Tibial artery (tissue), 4 donors: ENCODE data around the gene JCAD.

Experiments used
- DNase-seq, 2 donors: peaks; one replicate each; pipeline ENCODE4 v3.0.0-alpha.2; 2019
- H3K27ac ChIP-seq, 2 donors: fragments of 200-600 bp; sonication (generic) in 1 of 2; 1 replicate in 1 of 2; 2 replicates in 1 of 2; pipeline ENCODE4 v1.5.1; 2018 to 2019; ENCODE audit warnings: mild to moderate bottlenecking in 1 of 2
- H3K27me3 ChIP-seq, 2 donors: fragments of 200-600 bp; sonication (generic) in 1 of 2; one replicate each; pipeline versions ENCODE4 v1.5.1 to v1.6.0; 2016 to 2019
- H3K36me3 ChIP-seq, 3 donors: fragments of 200-600 bp; sonication (generic) in 2 of 3; one replicate each; pipeline ENCODE4 v1.5.1; 2016 to 2019; ENCODE audit warnings: mild to moderate bottlenecking in 2 of 3
- H3K4me1 ChIP-seq, 4 donors: fragments of 200-600 bp; sonication (generic) in 2 of 4; 1 replicate in 3 of 4; 2 replicates in 1 of 4; pipeline ENCODE4 v1.5.1; 2016 to 2019
- H3K4me3 ChIP-seq, 2 donors: fragments of 200-600 bp; sonication (generic) in 1 of 2; 1 replicate in 1 of 2; 2 replicates in 1 of 2; pipeline ENCODE4 v1.5.1; 2018 to 2019; ENCODE audit warnings: mild to moderate bottlenecking in 2 of 2
- H3K9me3 ChIP-seq, 3 donors: fragments of 200-600 bp; sonication (generic) in 1 of 3; one replicate each; pipeline ENCODE4 v1.5.1; 2016 to 2019
- CTCF ChIP-seq, 2 experiments: fragments of 200-600 bp in 1 of 2; fragments of 450-650 bp in 1 of 2; IDR thresholded peaks; one replicate each; pipeline ENCODE4 v1.5.1; 2017 to 2019; ENCODE audit warnings: antibody characterized with exemption in 2 of 2, mild to moderate bottlenecking in 1 of 2, moderate library complexity in 1 of 2
- intact Hi-C: fragments of 100-400 bp; cut with DNase I; formaldehyde crosslinking; loops from one replicate; pipeline ENCODE4 v1.15.0; 2023; ENCODE audit warnings: low total_unique reads

The JCAD gene

GRCh38 chr10:30019468-30019867 lies 39.9 kb downstream of the JCAD start:
- Histone ChIP-seq H3K4me1 (peaks cover 0 to 38% (median 8%) of the 10 kb centered on the region in 4 donors), H3K36me3 (peaks cover 0 to 4% (median 0%) of the 10 kb centered on the region in 3 donors), H3K4me3 (no peak overlapping the region), H3K9me3 (no peaks in the 10 kb centered on the region), H3K27ac (no peak overlapping the region), H3K27me3 (no peaks in the 10 kb centered on the region)
- no peak for TF ChIP-seq CTCF (IDR thresholded peaks at IDR 0.05)
- no peak for DNase-seq
- intact Hi-C loops: no loop called here

GRCh38 chr10:30018496-30018895 lies 40.9 kb downstream of the JCAD start:
- peaks cover 0 to 4% (median 0%) of the 10 kb centered on the region in 3 donors for H3K36me3 ChIP-seq
- H3K9me3 ChIP-seq: no peaks in the 10 kb centered on the region
- intact Hi-C loops: no loop called here
- peak overlapping the region in 1 of 2 donors; percentile 45 for H3K27ac ChIP-seq
- DNase-seq: no peak
- no peak for TF ChIP-seq CTCF (IDR thresholded peaks at IDR 0.05)
- peaks cover 0 to 48% (median 12%) of the 10 kb centered on the region in 4 donors for H3K4me1 ChIP-seq
- no peak overlapping the region for H3K4me3 ChIP-seq
- no peaks in the 10 kb centered on the region for H3K27me3 ChIP-seq

DNA sequence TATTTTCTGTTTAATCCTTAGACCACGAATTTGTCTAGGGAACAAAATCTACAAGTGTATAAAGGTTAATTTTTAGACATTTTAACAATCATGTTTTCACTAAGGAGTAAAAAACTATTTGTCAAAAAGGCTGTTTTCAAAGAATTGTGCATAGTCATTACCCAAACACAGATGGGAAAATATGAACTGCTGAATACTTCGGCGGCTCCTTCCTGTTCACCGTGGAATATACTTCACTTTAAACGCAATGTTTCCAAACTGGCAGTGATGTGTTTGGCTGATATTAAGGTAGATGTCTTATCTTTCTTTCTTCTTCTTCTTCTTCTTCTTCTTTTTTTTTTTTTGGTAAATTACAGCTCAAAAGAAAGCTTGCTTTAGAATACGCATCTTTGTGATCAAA lies 41.4 kb downstream of the JCAD start:
- Histone ChIP-seq H3K36me3 (peaks cover 0 to 4% (median 0%) of the 10 kb centered on the region in 3 donors), H3K9me3 (no peaks in the 10 kb centered on the region), H3K27me3 (no peaks in the 10 kb centered on the region), H3K4me1 (peaks cover 0 to 51% (median 13%) of the 10 kb centered on the region in 4 donors), H3K4me3 (no peak overlapping the region), H3K27ac (peak overlapping the region; percentile 43 to 45)
- no peak for TF ChIP-seq CTCF (IDR thresholded peaks at IDR 0.05)
- intact Hi-C loops: no loop called here
- DNase-seq: no peak

DNA sequence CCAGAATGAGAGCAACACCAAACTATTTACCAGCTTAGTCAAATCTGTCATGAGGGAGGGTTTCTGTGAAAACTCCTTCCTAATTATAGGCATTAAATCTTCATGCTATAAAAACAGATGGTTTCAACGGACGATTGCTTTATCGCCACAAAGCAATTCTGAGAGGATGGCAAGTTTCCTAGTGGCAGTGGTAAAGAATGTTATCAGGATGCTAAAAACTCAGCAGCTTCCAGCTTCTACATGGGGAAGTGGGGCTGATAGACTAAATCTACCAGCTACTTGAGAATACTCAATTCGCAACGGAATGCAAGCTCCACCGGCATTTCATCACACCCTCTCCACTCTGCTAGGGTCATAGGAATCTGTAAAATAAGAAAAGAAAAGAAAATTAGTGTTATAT lies 41.8 kb downstream of the JCAD start:
- no peak for TF ChIP-seq CTCF (IDR thresholded peaks at IDR 0.05)
- intact Hi-C loops: no loop called here
- no peak overlapping the region for H3K4me3 ChIP-seq
- H3K27ac ChIP-seq: peak overlapping the region; percentile 43 to 45
- peaks cover 0 to 51% (median 13%) of the 10 kb centered on the region in 4 donors for H3K4me1 ChIP-seq
- H3K36me3 ChIP-seq: peaks cover 0 to 4% (median 0%) of the 10 kb centered on the region in 3 donors
- DNase-seq: no peak
- H3K27me3 ChIP-seq: no peaks in the 10 kb centered on the region
- H3K9me3 ChIP-seq: no peaks in the 10 kb centered on the region

DNA sequence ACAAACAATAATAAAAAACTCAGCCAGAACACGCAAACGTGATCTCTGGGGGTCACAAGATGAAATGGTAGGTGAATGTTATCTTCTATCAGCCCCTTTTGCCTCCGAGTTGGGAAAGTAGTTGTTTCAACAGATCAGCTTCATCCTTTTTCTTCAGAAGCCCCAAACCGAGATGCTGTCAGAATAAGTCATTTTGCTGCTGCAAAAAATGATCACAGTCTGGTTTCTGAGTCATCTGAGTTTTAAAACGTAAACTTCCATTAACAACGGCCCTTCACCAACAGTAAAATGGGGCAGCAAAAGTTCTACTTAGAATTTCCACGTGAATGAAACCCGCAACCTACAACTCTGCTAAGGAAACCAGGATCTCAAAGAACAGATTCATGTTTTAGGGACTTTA lies 44.9 kb downstream of the JCAD start:
- Histone ChIP-seq H3K4me3 (no peak overlapping the region), H3K27me3 (no peaks in the 10 kb centered on the region), H3K36me3 (peaks cover 0 to 4% (median 0%) of the 10 kb centered on the region in 3 donors), H3K9me3 (no peaks in the 10 kb centered on the region), H3K4me1 (peaks cover 0 to 51% (median 18%) of the 10 kb centered on the region in 4 donors), H3K27ac (no peak overlapping the region)
- TF ChIP-seq CTCF (IDR thresholded peaks at IDR 0.05): no peak
- intact Hi-C loops: no loop called here
- DNase-seq: no peak

DNA sequence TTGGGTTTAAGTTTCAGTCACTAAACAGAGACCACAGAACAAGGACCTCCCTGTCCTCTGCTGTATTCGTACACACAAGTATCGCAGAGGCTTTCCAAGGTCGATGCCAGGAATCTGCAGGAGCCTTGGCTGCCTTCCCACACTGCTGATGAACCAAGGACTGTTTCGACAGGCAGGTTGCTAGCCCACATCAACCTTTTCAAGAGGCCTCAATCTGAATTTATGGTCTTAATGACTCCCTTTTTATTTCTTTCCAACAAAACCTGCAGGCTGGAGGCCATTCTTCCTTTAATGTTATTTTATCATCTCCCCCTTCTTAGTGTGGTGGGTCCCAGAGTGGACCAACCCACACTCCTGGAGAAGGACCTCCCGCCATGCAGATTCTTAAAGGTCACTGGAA lies 45.6 kb downstream of the JCAD start:
- no peak overlapping the region for H3K27ac ChIP-seq

More for the DNA sequence above, 45.6 kb downstream of the JCAD start:
- no peak for TF ChIP-seq CTCF (IDR thresholded peaks at IDR 0.05)
- no peak overlapping the region for H3K4me3 ChIP-seq
- intact Hi-C loops: no loop called here
- peaks cover 0 to 51% (median 18%) of the 10 kb centered on the region in 4 donors for H3K4me1 ChIP-seq
- no peak for DNase-seq
- peaks cover 0 to 4% (median 0%) of the 10 kb centered on the region in 3 donors for H3K36me3 ChIP-seq
- H3K27me3 ChIP-seq: no peaks in the 10 kb centered on the region
- H3K9me3 ChIP-seq: no peaks in the 10 kb centered on the region
